Nucleus accumbens (tissue), 56 donors: ENCODE measurements around the gene GTF2A1.
"Not testable (repeated sequence)": the region's sequence is repeated elsewhere in the genome, so short reads cannot be mapped to it uniquely, and the experiment has no call there.

Experiments
- DNase-seq, 56 donors: peaks; one replicate each; lab custom pipeline; 2025; lab: John Stamatoyannopoulos, UW

GTF2A1 gene

GRCh38 chr14:81233615-81234014 lies 12.9 kb upstream of the GTF2A1 start:
- no peak for DNase-seq

- no peak for DNase-seq
These were observed 10.8 kb upstream of the GTF2A1 start for GRCh38 chr14:81231540-81231939.

- DNase-seq = no peak
These were observed 3.5 kb upstream of the GTF2A1 start for GRCh38 chr14:81224222-81224621.

GRCh38 chr14:81223788-81224187 lies 3.0 kb upstream of the GTF2A1 start:
- not testable (repeated sequence) for DNase-seq

GRCh38 chr14:81222691-81223090 lies 1.9 kb upstream of the GTF2A1 start:
- no peak for DNase-seq

GRCh38 chr14:81222126-81222525 lies 1.4 kb upstream of the GTF2A1 start:
- no peak for DNase-seq

- peak in 2 of 56 donors; percentile 55 to 56 for DNase-seq
These were observed 882 bp upstream of the GTF2A1 start for GRCh38 chr14:81221579-81222102.

- no peak for DNase-seq
These were observed 254 bp downstream of the GTF2A1 start for GRCh38 chr14:81220580-81220829.

GRCh38 chr14:81219759-81220579 lies 790 bp downstream of the GTF2A1 start:
- DNase-seq = peak in 27 of 56 donors; percentile 3 to 76 (median 37)

- DNase-seq = peak; percentile 50 to 96 (median 84)
These were observed 1.5 kb downstream of the GTF2A1 start for GRCh38 chr14:81219210-81219758.

- DNase-seq = peak in 21 of 56 donors; percentile 2 to 55 (median 10)
These were observed 8.9 kb downstream of the GTF2A1 start for GRCh38 chr14:81211844-81212243.

- no peak for DNase-seq
These were observed 11.5 kb downstream of the GTF2A1 start for GRCh38 chr14:81209167-81209836.

- DNase-seq = no peak
These were observed 12.3 kb downstream of the GTF2A1 start for GRCh38 chr14:81208489-81208888.

GRCh38 chr14:81206115-81206514 lies 14.6 kb downstream of the GTF2A1 start:
- no peak for DNase-seq

- DNase-seq = peak in 1 of 56 donors; percentile 11
These were observed 15.1 kb downstream of the GTF2A1 start for GRCh38 chr14:81205639-81206038.

- DNase-seq = no peak
These were observed 20.7 kb downstream of the GTF2A1 start for GRCh38 chr14:81200054-81200453.

- no peak for DNase-seq
These were observed 21.7 kb downstream of the GTF2A1 start for GRCh38 chr14:81199084-81199483.

- no peak for DNase-seq
These were observed 22.1 kb downstream of the GTF2A1 start for GRCh38 chr14:81198651-81199050.

GRCh38 chr14:81193924-81194633 lies 26.7 kb downstream of the GTF2A1 start:
- no peak for DNase-seq

- no peak for DNase-seq
These were observed 28.2 kb downstream of the GTF2A1 start for GRCh38 chr14:81192594-81192993.
